Measurements from ENCODE around the gene SDF4.

The SDF4 gene

DNA sequence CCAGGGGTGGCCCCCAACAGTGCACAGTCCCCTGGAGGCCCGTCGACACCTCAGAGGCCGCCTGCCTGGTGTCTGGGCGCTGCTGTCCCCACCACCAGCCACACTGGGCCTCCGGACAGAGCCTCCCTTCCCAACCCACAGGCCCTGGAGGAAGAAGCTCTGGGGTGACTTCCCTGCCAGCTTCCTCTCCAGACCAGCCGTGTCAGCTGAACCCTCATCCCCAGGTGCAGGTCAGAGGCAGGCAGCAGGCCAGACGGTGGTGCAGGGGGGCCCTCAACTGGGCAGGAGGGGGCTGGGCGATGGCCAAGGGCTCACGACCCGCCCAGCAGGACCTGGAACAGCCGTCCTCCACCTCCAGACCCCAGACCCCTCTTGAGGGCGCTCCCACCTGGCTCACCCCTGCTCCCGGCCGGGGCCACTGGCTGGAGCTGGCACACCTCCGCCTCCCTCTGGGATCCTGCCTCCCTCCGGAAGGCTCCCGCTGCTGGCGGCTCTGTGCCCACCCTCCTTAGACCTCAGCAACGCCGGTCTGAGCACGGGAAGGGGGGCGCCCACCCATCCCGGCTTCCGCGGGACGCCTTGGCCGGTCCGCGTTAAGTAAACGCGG lies 25.9 kb downstream of the SDF4 start:
- H3K4me1 ChIP-seq (ENCODE audit: control insufficient read depth, insufficient read depth, low read length): peaks cover 5% of the 10 kb centered on the region
- no peak overlapping the region for H3K9ac ChIP-seq (ENCODE audit: low read length)
- H3K36me3 ChIP-seq (ENCODE audit: control insufficient read depth, insufficient read depth, low read length, severe bottlenecking): no peaks in the 10 kb centered on the region
- peaks cover 20% of the 10 kb centered on the region for H3K27me3 ChIP-seq (replicated peaks; ENCODE audit: control insufficient read depth, insufficient read depth, low read length)
- no peaks in the 10 kb centered on the region for H3K9me3 ChIP-seq (ENCODE audit: control insufficient read depth, low read length)
- no peak for DNase-seq (ENCODE audit: low read depth)
- no peak overlapping the region for H3K4me3 ChIP-seq (ENCODE audit: low read length)

GRCh38 chr1:1204998-1205768 lies 26.6 kb downstream of the SDF4 start:
- no peaks in the 10 kb centered on the region for H3K36me3 ChIP-seq (ENCODE audit: control insufficient read depth, insufficient read depth, low read length, severe bottlenecking)
- no peaks in the 10 kb centered on the region for H3K9me3 ChIP-seq (ENCODE audit: control insufficient read depth, low read length)
- H3K27me3 ChIP-seq (replicated peaks; ENCODE audit: control insufficient read depth, insufficient read depth, low read length): peaks cover 20% of the 10 kb centered on the region
- no peak overlapping the region for H3K4me3 ChIP-seq (ENCODE audit: low read length)
- H3K4me1 ChIP-seq (ENCODE audit: control insufficient read depth, insufficient read depth, low read length): peaks cover 5% of the 10 kb centered on the region
- no peak overlapping the region for H3K9ac ChIP-seq (ENCODE audit: low read length)
- DNase-seq (ENCODE audit: low read depth): no peak

- Histone ChIP-seq H3K9me3 (ENCODE audit: control insufficient read depth, low read length) (no peaks in the 10 kb centered on the region), H3K9ac (ENCODE audit: low read length) (no peak overlapping the region), H3K4me1 (ENCODE audit: control insufficient read depth, insufficient read depth, low read length) (peaks cover 5% of the 10 kb centered on the region), H3K4me3 (ENCODE audit: low read length) (no peak overlapping the region), H3K27me3 (replicated peaks; ENCODE audit: control insufficient read depth, insufficient read depth, low read length) (peaks cover 20% of the 10 kb centered on the region), H3K36me3 (ENCODE audit: control insufficient read depth, insufficient read depth, low read length, severe bottlenecking) (no peaks in the 10 kb centered on the region)
- DNase-seq (ENCODE audit: low read depth): no peak
Observed at GRCh38 chr1:1204425-1204920, 27.3 kb downstream of the SDF4 start.

GRCh38 chr1:1203561-1204424 lies 28.0 kb downstream of the SDF4 start:
- H3K4me1 ChIP-seq (ENCODE audit: control insufficient read depth, insufficient read depth, low read length): peaks cover 5% of the 10 kb centered on the region
- H3K9ac ChIP-seq (ENCODE audit: low read length): no peak overlapping the region
- H3K36me3 ChIP-seq (ENCODE audit: control insufficient read depth, insufficient read depth, low read length, severe bottlenecking): no peaks in the 10 kb centered on the region
- no peak for DNase-seq (ENCODE audit: low read depth)
- H3K4me3 ChIP-seq (ENCODE audit: low read length): no peak overlapping the region
- H3K27me3 ChIP-seq (replicated peaks; ENCODE audit: control insufficient read depth, insufficient read depth, low read length): peaks cover 20% of the 10 kb centered on the region
- H3K9me3 ChIP-seq (ENCODE audit: control insufficient read depth, low read length): no peaks in the 10 kb centered on the region

DNA sequence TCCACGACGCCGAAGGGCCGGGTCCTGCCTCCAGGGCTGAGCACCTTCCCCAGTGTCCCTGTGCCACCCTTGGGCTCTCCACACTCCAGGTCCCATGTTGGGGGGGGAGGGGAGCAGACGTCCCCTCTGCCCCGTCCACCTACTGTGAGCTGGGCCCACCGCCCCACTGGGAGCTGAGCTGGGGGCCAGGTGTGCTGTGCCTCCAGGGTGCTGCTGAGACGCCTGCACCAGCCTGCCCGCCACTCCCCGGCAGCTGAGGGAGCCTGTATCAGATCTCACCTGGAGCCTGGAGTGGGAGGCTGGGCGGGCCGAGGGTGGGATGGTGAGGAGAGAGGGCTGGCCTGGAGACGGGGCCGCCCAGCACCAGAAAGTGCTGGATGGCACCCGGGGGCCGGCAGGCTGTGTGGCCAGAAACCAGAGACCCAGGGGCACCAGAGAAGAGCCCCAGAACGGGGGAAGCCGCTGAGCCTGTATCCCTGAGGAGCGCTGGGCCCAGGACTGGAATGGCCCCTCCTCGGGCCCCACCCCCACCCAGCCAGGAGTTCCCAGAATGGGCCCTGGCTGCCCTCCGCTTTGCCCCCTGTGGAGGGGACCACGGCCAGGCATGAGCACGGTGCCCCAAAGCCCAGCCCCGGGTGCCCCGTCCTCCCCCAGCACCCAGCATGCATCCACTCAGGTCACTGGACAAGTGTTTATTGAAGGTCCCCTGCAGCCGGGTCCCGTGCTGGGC lies 28.8 kb downstream of the SDF4 start:
- peaks cover 20% of the 10 kb centered on the region for H3K27me3 ChIP-seq (replicated peaks; ENCODE audit: control insufficient read depth, insufficient read depth, low read length)
- no peaks in the 10 kb centered on the region for H3K4me1 ChIP-seq (ENCODE audit: control insufficient read depth, insufficient read depth, low read length)
- no peak for DNase-seq (ENCODE audit: low read depth)
- H3K4me3 ChIP-seq (ENCODE audit: low read length): no peak overlapping the region
- no peaks in the 10 kb centered on the region for H3K9me3 ChIP-seq (ENCODE audit: control insufficient read depth, low read length)
- no peak overlapping the region for H3K9ac ChIP-seq (ENCODE audit: low read length)
- no peaks in the 10 kb centered on the region for H3K36me3 ChIP-seq (ENCODE audit: control insufficient read depth, insufficient read depth, low read length, severe bottlenecking)

- H3K27me3 ChIP-seq (replicated peaks; ENCODE audit: control insufficient read depth, insufficient read depth, low read length): peaks cover 12% of the 10 kb centered on the region
- no peaks in the 10 kb centered on the region for H3K9me3 ChIP-seq (ENCODE audit: control insufficient read depth, low read length)
- H3K9ac ChIP-seq (ENCODE audit: low read length): no peak overlapping the region
- no peak overlapping the region for H3K4me3 ChIP-seq (ENCODE audit: low read length)
- H3K4me1 ChIP-seq (ENCODE audit: control insufficient read depth, insufficient read depth, low read length): no peaks in the 10 kb centered on the region
- H3K36me3 ChIP-seq (ENCODE audit: control insufficient read depth, insufficient read depth, low read length, severe bottlenecking): no peaks in the 10 kb centered on the region
- DNase-seq (ENCODE audit: low read depth): peak; percentile 79
Observed at GRCh38 chr1:1200876-1201810, 30.7 kb downstream of the SDF4 start.

- no peak overlapping the region for H3K9ac ChIP-seq (ENCODE audit: low read length)
- no peak overlapping the region for H3K4me3 ChIP-seq (ENCODE audit: low read length)
- H3K4me1 ChIP-seq (ENCODE audit: control insufficient read depth, insufficient read depth, low read length): no peaks in the 10 kb centered on the region
- no peak for DNase-seq (ENCODE audit: low read depth)
- H3K27me3 ChIP-seq (replicated peaks; ENCODE audit: control insufficient read depth, insufficient read depth, low read length): peaks cover 6% of the 10 kb centered on the region
- no peaks in the 10 kb centered on the region for H3K9me3 ChIP-seq (ENCODE audit: control insufficient read depth, low read length)
- no peaks in the 10 kb centered on the region for H3K36me3 ChIP-seq (ENCODE audit: control insufficient read depth, insufficient read depth, low read length, severe bottlenecking)
Observed at GRCh38 chr1:1199961-1200875, 31.6 kb downstream of the SDF4 start.

DNA sequence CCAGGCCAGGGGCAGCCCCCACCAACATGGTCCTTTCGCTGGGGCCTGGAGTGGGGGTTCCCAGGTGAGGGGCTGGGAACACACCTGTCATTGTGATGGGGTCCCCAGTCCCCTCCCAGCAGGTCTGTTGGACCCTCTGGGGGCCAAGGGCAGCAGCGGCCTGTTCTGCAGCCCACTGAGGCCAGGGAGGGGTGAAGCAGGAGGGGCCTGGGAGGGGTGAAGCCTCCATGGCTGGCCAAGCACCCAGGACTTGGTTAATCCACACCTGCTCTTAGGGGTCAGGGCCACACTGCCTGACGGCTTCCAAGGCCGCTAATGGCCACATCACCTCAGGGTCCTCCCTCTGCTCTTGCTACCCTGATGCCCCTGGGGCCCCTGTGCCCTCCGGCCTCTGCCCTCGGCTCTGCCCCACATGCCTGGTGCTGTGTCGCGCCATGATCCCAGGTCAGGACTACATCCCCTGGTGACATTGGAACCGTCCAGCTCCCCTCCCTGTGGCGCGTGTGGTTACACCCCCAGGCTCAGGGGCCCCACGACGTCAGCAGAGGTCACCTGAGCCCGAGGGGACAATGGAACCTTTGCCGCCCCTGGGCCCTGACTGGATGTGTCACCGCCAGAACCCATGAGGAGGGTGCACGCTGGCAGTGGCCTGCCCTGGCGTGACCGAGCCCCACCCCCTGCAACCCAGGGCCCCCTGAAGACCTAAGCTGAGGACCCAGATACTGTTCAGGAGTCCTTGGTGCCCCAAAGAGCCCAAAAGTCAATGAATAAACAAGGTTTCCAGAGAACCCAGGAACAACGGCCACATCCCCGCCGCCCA lies 32.5 kb downstream of the SDF4 start:
- H3K27me3 ChIP-seq (replicated peaks; ENCODE audit: control insufficient read depth, insufficient read depth, low read length): no peaks in the 10 kb centered on the region
- no peaks in the 10 kb centered on the region for H3K4me1 ChIP-seq (ENCODE audit: control insufficient read depth, insufficient read depth, low read length)
- peaks cover 8% of the 10 kb centered on the region for H3K9me3 ChIP-seq (ENCODE audit: control insufficient read depth, low read length)
- DNase-seq (ENCODE audit: low read depth): no peak
- no peak overlapping the region for H3K9ac ChIP-seq (ENCODE audit: low read length)
- H3K36me3 ChIP-seq (ENCODE audit: control insufficient read depth, insufficient read depth, low read length, severe bottlenecking): no peaks in the 10 kb centered on the region
- H3K4me3 ChIP-seq (ENCODE audit: low read length): no peak overlapping the region
